ENCODE measurements around the gene SEMA5A. TPM values are rescaled to one million over a fixed set of nuclear protein-coding genes. Genes with fewer than 3 reads are reported as not detected.

The SEMA5A gene
- total RNA-seq, 1 donor, result 42.3 TPM

DNA sequence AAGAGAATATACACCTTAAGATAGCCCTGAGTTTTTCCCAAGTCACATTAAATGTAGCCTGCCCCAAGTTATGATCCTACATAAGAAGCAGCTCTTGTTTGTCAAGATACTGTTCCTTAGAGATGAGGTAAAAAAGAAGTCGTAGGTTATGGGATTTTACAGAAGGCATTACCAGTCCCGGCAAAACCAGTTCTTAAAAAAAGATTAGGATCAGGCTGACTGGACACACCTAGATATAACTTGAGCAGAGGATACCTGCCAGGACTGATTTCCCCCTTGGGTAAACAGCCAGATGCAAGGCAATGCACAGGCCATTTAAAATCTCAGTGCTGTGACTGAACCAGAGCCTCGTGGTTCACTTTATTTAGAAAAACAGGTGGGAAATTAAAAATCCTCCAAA lies 14.1 kb upstream of the SEMA5A start:
- Histone ChIP-seq H4K20me1 (ENCODE audit: insufficient read depth, low read length) (no peaks in the 10 kb centered on the region), H3K4me1 (ENCODE audit: insufficient read depth, low read length) (peaks cover 19% of the 10 kb centered on the region), H3K4me3 (ENCODE audit: insufficient read depth, low read length) (no peak overlapping the region), H3K4me2 (ENCODE audit: insufficient read depth, low read length) (no peak overlapping the region), H3K9me3 (ENCODE audit: low read depth, low read length) (no peaks in the 10 kb centered on the region), H3K36me3 (ENCODE audit: insufficient read depth, low read length) (no peaks in the 10 kb centered on the region), H3K27ac (ENCODE audit: low read depth, low read length) (no peak overlapping the region), H3K27me3 (ENCODE audit: insufficient read depth, low read length) (no peaks in the 10 kb centered on the region), H2AFZ (ENCODE audit: low read length) (no peak overlapping the region), H3K79me2 (ENCODE audit: insufficient read depth, low read length) (no peaks in the 10 kb centered on the region)
- no peak for DNase-seq (ENCODE audit: insufficient read length, low spot score, missing footprints)
- TF ChIP-seq, protein P1, sequence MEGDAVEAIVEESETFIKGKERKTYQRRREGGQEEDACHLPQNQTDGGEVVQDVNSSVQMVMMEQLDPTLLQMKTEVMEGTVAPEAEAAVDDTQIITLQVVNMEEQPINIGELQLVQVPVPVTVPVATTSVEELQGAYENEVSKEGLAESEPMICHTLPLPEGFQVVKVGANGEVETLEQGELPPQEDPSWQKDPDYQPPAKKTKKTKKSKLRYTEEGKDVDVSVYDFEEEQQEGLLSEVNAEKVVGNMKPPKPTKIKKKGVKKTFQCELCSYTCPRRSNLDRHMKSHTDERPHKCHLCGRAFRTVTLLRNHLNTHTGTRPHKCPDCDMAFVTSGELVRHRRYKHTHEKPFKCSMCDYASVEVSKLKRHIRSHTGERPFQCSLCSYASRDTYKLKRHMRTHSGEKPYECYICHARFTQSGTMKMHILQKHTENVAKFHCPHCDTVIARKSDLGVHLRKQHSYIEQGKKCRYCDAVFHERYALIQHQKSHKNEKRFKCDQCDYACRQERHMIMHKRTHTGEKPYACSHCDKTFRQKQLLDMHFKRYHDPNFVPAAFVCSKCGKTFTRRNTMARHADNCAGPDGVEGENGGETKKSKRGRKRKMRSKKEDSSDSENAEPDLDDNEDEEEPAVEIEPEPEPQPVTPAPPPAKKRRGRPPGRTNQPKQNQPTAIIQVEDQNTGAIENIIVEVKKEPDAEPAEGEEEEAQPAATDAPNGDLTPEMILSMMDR (IDR thresholded peaks at IDR 0.05; ENCODE audit: extremely low read depth, low read depth, low read length), result no peak

DNA sequence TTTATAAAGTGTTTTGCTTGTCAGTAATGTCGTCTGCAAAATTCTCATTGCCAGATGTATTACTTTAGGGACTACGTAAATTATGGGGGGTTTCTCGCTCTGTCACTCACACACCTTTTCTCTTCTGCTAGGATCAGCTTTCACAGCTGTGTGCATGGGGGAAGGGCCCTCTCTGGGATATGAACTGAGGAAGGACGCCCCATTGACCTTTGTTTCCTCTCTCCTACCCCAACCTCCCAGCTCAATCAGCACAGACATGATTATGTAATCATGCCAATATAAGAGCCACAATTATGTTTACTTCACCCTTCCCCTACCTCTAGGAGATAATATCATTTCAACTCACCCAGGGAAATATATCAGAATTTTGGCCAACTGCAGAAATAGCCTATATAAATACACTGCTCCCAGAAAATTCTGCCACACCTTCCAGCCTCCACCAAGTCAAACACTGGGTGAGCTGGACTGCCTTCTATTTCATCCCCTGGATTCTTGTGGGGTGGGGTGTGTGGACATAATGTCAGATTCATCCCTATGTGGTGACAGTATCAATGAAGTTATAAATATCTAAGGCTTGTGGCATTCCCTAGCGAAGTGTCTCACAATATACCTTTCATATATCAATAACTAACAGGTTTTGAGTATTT lies 12.6 kb upstream of the SEMA5A start:
- peaks cover 19% of the 10 kb centered on the region for H3K4me1 ChIP-seq (ENCODE audit: insufficient read depth, low read length)
- DNase-seq (ENCODE audit: insufficient read length, low spot score, missing footprints), result no peak
- H4K20me1 ChIP-seq (ENCODE audit: insufficient read depth, low read length), result no peaks in the 10 kb centered on the region
- no peaks in the 10 kb centered on the region for H3K9me3 ChIP-seq (ENCODE audit: low read depth, low read length)
- H3K4me2 ChIP-seq (ENCODE audit: insufficient read depth, low read length), result no peak overlapping the region
- H2AFZ ChIP-seq (ENCODE audit: low read length), result no peak overlapping the region
- H3K27me3 ChIP-seq (ENCODE audit: insufficient read depth, low read length), result no peaks in the 10 kb centered on the region
- no peak overlapping the region for H3K4me3 ChIP-seq (ENCODE audit: insufficient read depth, low read length)
- H3K36me3 ChIP-seq (ENCODE audit: insufficient read depth, low read length), result no peaks in the 10 kb centered on the region
- TF ChIP-seq, protein P1 (IDR thresholded peaks at IDR 0.05; ENCODE audit: extremely low read depth, low read depth, low read length), result no peak
- H3K79me2 ChIP-seq (ENCODE audit: insufficient read depth, low read length), result no peaks in the 10 kb centered on the region
- no peak overlapping the region for H3K27ac ChIP-seq (ENCODE audit: low read depth, low read length)

DNA sequence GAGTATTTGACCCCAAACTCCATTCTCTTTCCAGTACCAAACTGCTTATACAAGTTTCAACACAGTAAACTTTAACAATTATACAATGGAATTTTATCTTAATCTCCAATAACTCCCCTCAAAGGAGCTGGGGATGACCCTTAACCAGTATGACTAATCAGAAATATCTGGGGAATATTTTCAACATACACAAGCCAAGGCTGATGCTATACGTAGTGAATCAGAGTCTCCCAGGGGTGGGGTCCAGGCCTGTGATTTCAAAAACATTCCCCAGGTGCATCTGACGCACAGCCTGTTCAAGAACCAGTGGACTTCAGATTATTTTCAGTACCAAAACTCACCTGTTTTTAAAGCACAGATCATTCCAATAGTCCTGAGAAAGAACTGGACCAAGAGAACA lies 11.8 kb upstream of the SEMA5A start:
- DNase-seq (ENCODE audit: insufficient read length, low spot score, missing footprints), result no peak
- Histone ChIP-seq H3K9me3 (ENCODE audit: low read depth, low read length) (no peaks in the 10 kb centered on the region), H3K4me1 (ENCODE audit: insufficient read depth, low read length) (peaks cover 19% of the 10 kb centered on the region), H3K27ac (ENCODE audit: low read depth, low read length) (no peak overlapping the region), H3K4me2 (ENCODE audit: insufficient read depth, low read length) (no peak overlapping the region), H3K27me3 (ENCODE audit: insufficient read depth, low read length) (no peaks in the 10 kb centered on the region), H2AFZ (ENCODE audit: low read length) (no peak overlapping the region), H3K4me3 (ENCODE audit: insufficient read depth, low read length) (no peak overlapping the region), H4K20me1 (ENCODE audit: insufficient read depth, low read length) (no peaks in the 10 kb centered on the region), H3K36me3 (ENCODE audit: insufficient read depth, low read length) (no peaks in the 10 kb centered on the region), H3K79me2 (ENCODE audit: insufficient read depth, low read length) (no peaks in the 10 kb centered on the region)
- TF ChIP-seq, protein P1 (IDR thresholded peaks at IDR 0.05; ENCODE audit: extremely low read depth, low read depth, low read length), result no peak

DNA sequence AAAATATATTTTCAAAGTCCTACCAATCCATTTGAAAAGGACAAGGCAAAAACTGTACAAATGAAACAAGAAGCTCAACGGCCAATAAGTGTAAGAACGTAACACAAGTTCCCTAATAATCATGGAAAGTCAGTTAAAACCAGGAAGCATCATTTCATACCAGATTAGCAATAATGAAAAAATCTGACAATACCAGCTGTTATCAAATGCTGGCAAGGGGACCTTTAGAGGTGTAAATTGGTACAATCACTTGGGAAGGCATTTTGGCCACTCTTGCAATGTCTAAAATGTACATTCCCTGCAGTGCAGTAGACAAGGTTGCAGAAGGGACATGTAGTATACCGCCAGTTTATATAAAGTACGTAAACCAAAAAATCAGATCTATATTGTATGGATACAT lies 10.1 kb upstream of the SEMA5A start:
- no peak overlapping the region for H2AFZ ChIP-seq (ENCODE audit: low read length)
- H3K4me2 ChIP-seq (ENCODE audit: insufficient read depth, low read length), result no peak overlapping the region
- H4K20me1 ChIP-seq (ENCODE audit: insufficient read depth, low read length), result no peaks in the 10 kb centered on the region
- peak; percentile 70 for DNase-seq (ENCODE audit: insufficient read length, low spot score, missing footprints)
- H3K27me3 ChIP-seq (ENCODE audit: insufficient read depth, low read length), result no peaks in the 10 kb centered on the region
- H3K79me2 ChIP-seq (ENCODE audit: insufficient read depth, low read length), result no peaks in the 10 kb centered on the region
- peaks cover 11% of the 10 kb centered on the region for H3K4me1 ChIP-seq (ENCODE audit: insufficient read depth, low read length)
- H3K27ac ChIP-seq (ENCODE audit: low read depth, low read length), result no peak overlapping the region
- H3K9me3 ChIP-seq (ENCODE audit: low read depth, low read length), result no peaks in the 10 kb centered on the region
- TF ChIP-seq, protein P1 (IDR thresholded peaks at IDR 0.05; ENCODE audit: extremely low read depth, low read depth, low read length), result no peak
- no peak overlapping the region for H3K4me3 ChIP-seq (ENCODE audit: insufficient read depth, low read length)
- peaks cover 14% of the 10 kb centered on the region for H3K36me3 ChIP-seq (ENCODE audit: insufficient read depth, low read length)

All from osteoblast (primary cell).